HG02943 (cell line): Measurements from ENCODE around the gene CYP39A1.

Experiments used
- ATAC-seq: cut with Tn5 transposase; IDR thresholded peaks from one replicate; pipeline ENCODE4 v1.9.1; 2021; ENCODE audit warnings: mild to moderate bottlenecking, low read depth, moderate library complexity; ENCODE audit not compliant: unreplicated experiment

Gene CYP39A1, protein sequence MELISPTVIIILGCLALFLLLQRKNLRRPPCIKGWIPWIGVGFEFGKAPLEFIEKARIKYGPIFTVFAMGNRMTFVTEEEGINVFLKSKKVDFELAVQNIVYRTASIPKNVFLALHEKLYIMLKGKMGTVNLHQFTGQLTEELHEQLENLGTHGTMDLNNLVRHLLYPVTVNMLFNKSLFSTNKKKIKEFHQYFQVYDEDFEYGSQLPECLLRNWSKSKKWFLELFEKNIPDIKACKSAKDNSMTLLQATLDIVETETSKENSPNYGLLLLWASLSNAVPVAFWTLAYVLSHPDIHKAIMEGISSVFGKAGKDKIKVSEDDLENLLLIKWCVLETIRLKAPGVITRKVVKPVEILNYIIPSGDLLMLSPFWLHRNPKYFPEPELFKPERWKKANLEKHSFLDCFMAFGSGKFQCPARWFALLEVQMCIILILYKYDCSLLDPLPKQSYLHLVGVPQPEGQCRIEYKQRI

DNA sequence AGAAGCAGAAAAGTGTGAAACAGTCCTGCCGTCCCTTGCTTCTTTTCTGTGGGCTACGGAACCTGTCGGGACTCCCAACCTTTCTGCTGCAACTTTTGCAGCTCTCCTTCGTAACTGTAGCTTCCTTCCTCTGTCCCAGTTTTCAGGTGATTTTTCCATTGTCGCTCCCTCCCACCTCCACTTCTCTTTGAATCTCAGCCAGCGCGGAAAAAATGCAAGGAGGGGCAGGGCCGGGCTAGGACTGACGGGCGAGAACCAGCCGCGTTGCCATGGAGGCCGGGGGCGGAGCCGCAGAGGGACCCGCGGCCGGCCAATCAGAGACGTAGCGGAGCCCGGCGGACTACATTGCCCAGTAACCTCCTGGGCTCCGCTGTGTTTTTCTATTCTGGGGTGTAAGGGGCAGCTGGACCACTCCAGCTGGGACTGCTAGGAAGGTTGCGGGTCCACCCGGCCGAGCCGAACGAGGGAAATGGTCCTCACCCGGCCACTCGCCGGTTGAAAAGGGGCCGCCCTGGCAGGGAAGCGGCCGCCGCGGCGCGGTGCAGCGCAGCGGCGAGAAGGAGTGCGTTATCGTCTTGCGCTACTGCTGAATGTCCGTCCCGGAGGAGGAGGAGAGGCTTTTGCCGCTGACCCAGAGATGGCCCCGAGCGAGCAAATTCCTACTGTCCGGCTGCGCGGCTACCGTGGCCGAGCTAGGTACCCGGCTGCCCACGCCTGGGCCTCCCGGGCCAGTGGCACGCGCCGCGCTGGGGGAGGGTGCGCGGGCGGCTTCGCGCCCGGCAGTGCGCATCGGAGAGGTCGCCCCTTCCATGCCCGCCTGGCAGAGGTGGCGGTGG is at the start of gene CYP39A1, which contains the start of gene SLC25A27:
CYP39A1 (minus strand) TSS at position 216 of the 836 bp plus-strand sequence. CDS start 236 bp downstream, outside the sequence.
SLC25A27 (plus strand) TSS at position 373 of the 836 bp plus-strand sequence; CDS start at position 591, 218 bp downstream.
- peak; percentile 100 for ATAC-seq

GRCh38 chr6:46699970-46700369 is 47.4 kb upstream of the CYP39A1 start:
- no peak for ATAC-seq

DNA sequence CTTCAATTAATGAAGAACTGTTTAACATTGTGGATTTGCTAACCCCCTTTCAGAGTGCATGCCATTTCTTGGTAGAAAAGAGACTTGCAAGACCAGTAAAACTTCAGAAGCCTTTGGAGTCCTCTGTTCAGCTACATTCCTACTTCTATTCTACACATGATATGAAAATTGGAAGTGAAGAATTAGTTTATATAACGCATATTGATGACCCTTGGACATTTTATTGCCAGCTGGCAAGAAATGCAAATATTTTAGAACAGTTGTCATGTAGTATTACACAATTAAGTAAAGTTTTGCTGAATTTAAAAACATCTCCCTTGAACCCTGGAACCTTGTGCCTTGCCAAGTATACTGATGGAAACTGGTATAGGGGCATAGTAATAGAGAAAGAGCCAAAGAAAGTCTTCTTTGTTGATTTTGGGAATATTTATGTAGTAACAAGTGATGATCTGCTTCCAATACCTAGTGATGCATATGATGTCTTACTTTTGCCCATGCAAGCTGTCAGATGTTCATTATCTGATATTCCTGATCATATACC is 38.4 kb upstream of the CYP39A1 start:
- ATAC-seq = no peak

DNA sequence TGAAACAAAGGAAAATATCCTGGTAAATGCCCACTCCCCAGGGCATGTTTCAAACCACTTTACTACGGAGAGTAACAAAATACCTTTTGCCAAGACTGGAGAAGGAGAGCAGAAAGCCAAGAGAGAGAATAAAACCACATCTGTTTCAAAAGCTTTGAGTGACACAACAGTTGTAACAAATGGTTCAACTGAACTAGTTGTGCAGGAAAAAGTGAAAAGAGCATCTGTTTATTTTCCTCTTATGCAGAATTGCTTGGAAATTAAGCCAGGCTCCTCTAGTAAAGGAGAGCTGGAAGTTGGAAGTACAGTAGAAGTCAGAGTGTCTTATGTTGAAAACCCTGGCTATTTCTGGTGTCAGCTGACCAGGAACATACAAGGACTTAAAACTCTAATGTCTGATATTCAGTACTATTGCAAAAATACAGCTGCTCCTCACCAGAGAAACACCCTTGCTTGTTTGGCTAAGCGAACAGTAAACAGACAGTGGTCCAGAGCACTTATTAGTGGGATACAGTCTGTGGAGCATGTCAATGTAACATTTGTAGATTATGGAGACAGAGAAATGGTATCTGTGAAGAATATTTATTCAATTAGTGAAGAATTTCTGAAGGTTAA is 37.6 kb upstream of the CYP39A1 start:
- ATAC-seq = no peak

DNA sequence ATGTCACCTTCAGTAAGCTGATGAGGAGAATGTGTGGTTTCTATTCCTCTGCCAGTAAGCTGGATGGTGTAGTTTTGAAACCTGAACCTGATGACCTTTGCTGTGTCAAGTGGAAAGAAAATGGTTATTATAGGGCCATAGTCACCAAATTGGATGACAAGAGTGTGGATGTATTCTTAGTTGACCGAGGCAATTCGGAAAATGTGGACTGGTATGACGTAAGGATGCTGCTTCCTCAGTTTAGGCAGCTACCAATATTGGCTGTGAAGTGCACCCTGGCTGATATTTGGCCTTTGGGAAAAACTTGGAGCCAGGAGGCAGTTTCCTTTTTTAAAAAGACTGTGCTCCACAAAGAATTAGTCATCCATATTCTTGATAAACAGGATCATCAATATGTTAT is 37.0 kb upstream of the CYP39A1 start:
- ATAC-seq = no peak

DNA sequence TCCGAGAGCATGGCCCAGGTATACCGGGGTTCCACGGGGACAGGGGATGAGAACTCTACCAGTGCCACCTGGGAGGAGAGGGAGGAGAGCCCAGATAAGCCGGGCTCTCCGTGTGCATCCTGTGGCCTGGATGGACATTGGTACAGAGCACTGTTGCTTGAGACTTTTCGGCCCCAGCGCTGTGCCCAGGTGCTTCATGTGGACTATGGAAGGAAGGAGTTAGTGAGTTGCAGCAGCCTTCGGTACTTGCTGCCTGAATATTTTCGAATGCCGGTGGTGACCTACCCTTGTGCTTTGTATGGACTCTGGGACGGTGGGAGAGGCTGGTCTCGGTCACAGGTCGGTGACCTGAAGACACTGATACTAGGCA is 36.3 kb upstream of the CYP39A1 start:
- no peak for ATAC-seq

- no peak for ATAC-seq
Measured at GRCh38 chr6:46688117-46688965, 35.7 kb upstream of the CYP39A1 start.

- ATAC-seq = no peak
Measured at GRCh38 chr6:46687619-46688097, 35.0 kb upstream of the CYP39A1 start, which contains the start of gene TDRD6. Gene TDRD6, plus strand, starts transcription at chr6:46687885. Its CDS starts 244 bp downstream, at chr6:46688129.

GRCh38 chr6:46684771-46685170 is 32.2 kb upstream of the CYP39A1 start:
- no peak for ATAC-seq

GRCh38 chr6:46677314-46677654 is 24.7 kb upstream of the CYP39A1 start:
- no peak for ATAC-seq

- no peak for ATAC-seq
Measured at GRCh38 chr6:46676604-46677313, 24.1 kb upstream of the CYP39A1 start.

DNA sequence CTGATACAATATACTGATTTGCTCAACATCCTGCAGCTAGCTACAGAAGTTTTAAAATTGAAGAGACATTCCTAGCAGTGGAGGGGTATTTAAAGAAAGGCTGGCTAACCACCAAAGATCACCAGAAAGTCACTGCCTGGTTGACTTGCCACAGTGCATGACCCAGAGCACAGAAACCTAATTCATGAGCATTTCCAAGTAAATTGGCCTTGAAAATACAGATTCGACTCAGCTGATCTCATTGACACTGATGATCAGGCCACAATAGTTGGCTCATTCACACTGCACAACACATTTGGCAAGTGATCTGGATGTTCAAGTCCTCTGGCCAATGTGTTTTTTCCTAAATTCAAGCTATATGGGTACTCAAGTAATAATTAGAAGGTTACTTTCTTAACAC is 21.8 kb upstream of the CYP39A1 start:
- no peak for ATAC-seq

GRCh38 chr6:46667377-46667776 is 14.8 kb upstream of the CYP39A1 start:
- ATAC-seq = no peak

DNA sequence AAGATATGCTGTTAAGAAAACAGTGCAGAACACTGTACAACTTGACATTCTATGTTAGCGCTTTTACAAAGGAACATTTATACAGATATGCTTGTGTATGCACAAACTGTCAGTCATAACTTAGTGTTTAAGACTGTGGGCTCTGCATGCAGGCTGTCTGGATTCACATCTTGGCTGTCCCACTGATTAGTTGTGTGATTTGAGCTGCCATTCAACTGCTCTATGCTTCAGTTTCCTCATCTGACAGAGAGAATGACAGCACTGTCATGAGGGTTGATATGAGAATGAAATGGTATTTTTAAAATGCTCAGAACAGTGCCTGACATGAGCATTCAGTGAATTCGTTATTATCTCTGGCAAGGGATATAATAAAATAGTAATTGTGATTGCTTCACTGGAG is 8.9 kb upstream of the CYP39A1 start:
- ATAC-seq = no peak

DNA sequence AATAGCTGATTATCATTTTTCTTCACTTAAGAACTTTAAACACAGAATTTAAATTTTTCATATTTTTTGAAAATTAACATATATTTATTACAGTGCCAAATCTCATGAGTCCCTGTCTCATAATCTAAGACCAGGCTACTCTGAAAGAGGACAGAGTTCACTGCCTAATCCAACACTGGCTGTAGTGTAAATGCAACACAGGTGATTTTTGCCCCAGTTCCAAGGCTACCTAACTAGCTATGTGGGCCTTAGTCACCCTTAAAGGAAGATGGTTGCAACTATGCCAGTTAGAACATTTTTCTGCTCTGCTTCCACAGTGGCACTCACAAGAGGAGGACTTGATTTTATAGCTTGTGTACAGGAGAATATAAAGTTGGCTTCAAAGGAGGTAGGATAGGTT is 5.0 kb upstream of the CYP39A1 start:
- no peak for ATAC-seq

DNA sequence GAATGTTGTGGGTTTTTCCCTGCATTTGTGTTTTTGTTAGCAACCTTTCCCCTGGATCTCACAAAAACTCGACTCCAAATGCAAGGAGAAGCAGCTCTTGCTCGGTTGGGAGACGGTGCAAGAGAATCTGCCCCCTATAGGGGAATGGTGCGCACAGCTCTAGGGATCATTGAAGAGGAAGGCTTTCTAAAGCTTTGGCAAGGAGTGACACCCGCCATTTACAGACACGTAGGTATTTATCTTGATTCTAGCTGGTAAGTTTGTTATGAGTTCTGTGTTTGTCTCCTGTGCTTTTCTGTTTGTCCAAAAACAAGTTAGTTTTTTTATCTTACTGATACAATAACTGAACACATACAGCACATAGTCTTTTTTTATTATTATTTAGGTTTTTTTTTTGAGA is 3.2 kb upstream of the CYP39A1 start:
- ATAC-seq = no peak

GRCh38 chr6:46653439-46654195 is 999 bp upstream of the CYP39A1 start:
- no peak for ATAC-seq

DNA sequence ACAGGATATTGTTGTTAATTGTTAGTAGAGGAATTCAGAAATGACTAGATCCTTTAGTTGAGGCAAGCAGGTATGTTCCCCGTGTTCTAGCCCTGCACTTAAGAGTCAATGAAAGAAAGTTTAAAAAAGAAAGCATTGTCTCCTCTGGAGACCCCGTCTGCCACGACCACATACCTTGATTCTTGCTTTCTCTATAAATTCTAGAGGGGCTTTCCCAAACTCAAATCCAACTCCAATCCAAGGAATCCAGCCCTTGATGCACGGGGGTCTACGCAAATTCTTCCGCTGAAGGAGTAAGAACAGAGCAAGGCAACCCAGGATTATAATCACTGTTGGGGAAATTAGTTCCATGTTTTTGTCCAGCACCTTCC is 401 bp downstream of the CYP39A1 start:
- no peak for ATAC-seq
